Measurements from ENCODE around the gene CHRND.

GRCh38 chr2:232521959-232522622, 3.9 kb upstream of the CHRND start:
- TF ChIP-seq CTCF (IDR thresholded peaks at IDR 0.05) (peak in 1 of 3 donors; percentile 76), POLR2AphosphoS5 (IDR thresholded peaks at IDR 0.05) (no peak)
